ENCODE data around the gene RAN. TPM values are rescaled to one million over a fixed set of nuclear protein-coding genes. Genes with fewer than 3 reads are reported as not detected.

The RAN gene
- total RNA-seq, 1 donor from 2014 or later: 519 TPM

DNA sequence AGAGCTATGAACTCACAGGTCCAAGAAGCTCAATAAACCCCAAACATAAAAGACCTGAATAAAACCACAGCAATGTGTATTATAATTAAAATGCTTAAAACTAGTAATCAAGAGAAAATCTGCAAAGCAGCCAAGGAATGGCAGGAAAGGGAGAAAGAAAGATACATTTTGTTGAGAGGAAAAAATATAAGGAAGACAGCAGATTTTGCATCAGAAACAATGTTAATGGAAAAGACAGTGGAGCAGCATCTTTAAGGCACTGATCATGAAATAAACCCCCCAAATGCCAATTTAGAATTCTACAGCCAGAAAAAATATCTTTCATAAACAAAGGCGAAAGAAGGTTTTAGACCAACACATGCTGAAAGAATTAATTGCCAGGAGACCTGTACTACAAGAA, 39.3 kb downstream of the RAN start:
- peaks cover 12% of the 10 kb centered on the region for H3K27me3 Mint-ChIP-seq (ENCODE audit: low read depth)
- no peak overlapping the region for H3K27ac Mint-ChIP-seq (ENCODE audit: unreplicated experiment)
- peaks cover 3% of the 10 kb centered on the region for H3K4me1 Mint-ChIP-seq (ENCODE audit: low read depth)

GRCh38 chr12:130911933-130912332, 40.1 kb downstream of the RAN start:
- H3K36me3 Mint-ChIP-seq (ENCODE audit: low read depth): no peaks in the 10 kb centered on the region
- no peak for DNase-seq (ENCODE audit: low spot score)
- peaks cover 5% of the 10 kb centered on the region for H3K4me1 Mint-ChIP-seq (ENCODE audit: low read depth)

More for the DNA sequence above, 39.3 kb downstream of the RAN start:
- no peak for DNase-seq (ENCODE audit: low spot score)
- Mint-ChIP-seq H3K4me3 (ENCODE audit: unreplicated experiment) (no peak overlapping the region), H3K36me3 (ENCODE audit: low read depth) (no peaks in the 10 kb centered on the region), H3K9me3 (ENCODE audit: low read depth) (peaks cover 17% of the 10 kb centered on the region)
- no peak for TF ChIP-seq CTCF (IDR thresholded peaks at IDR 0.05)

GRCh38 chr12:130916241-130916911, 44.5 kb downstream of the RAN start:
- Mint-ChIP-seq H3K9me3 (ENCODE audit: low read depth) (peaks cover 11% of the 10 kb centered on the region), H3K27ac (ENCODE audit: unreplicated experiment) (peak overlapping the region; percentile 23), H3K27me3 (ENCODE audit: low read depth) (peaks cover 40% of the 10 kb centered on the region), H3K36me3 (ENCODE audit: low read depth) (no peaks in the 10 kb centered on the region), H3K4me3 (ENCODE audit: unreplicated experiment) (no peak overlapping the region), H3K4me1 (ENCODE audit: low read depth) (peaks cover 5% of the 10 kb centered on the region)
- DNase-seq (ENCODE audit: low spot score): no peak
- TF ChIP-seq CTCF (IDR thresholded peaks at IDR 0.05): peak; percentile 83

More at GRCh38 chr12:130911933-130912332, 40.1 kb downstream of the RAN start:
- Mint-ChIP-seq H3K9me3 (ENCODE audit: low read depth) (peaks cover 17% of the 10 kb centered on the region), H3K4me3 (ENCODE audit: unreplicated experiment) (no peak overlapping the region), H3K27ac (ENCODE audit: unreplicated experiment) (no peak overlapping the region), H3K27me3 (ENCODE audit: low read depth) (peaks cover 19% of the 10 kb centered on the region)
- no peak for TF ChIP-seq CTCF (IDR thresholded peaks at IDR 0.05)

GRCh38 chr12:130917607-130918006, 45.7 kb downstream of the RAN start:
- H3K4me3 Mint-ChIP-seq (ENCODE audit: unreplicated experiment): no peak overlapping the region
- H3K4me1 Mint-ChIP-seq (ENCODE audit: low read depth): peaks cover 5% of the 10 kb centered on the region
- no peak for TF ChIP-seq CTCF (IDR thresholded peaks at IDR 0.05)
- H3K9me3 Mint-ChIP-seq (ENCODE audit: low read depth): no peaks in the 10 kb centered on the region
- no peak overlapping the region for H3K27ac Mint-ChIP-seq (ENCODE audit: unreplicated experiment)
- DNase-seq (ENCODE audit: low spot score): no peak
- peaks cover 40% of the 10 kb centered on the region for H3K27me3 Mint-ChIP-seq (ENCODE audit: low read depth)
- no peaks in the 10 kb centered on the region for H3K36me3 Mint-ChIP-seq (ENCODE audit: low read depth)

GRCh38 chr12:130919086-130919485, 47.2 kb downstream of the RAN start:
- Mint-ChIP-seq H3K36me3 (ENCODE audit: low read depth) (no peaks in the 10 kb centered on the region), H3K4me3 (ENCODE audit: unreplicated experiment) (no peak overlapping the region), H3K9me3 (ENCODE audit: low read depth) (no peaks in the 10 kb centered on the region), H3K4me1 (ENCODE audit: low read depth) (peaks cover 5% of the 10 kb centered on the region), H3K27me3 (ENCODE audit: low read depth) (peaks cover 38% of the 10 kb centered on the region), H3K27ac (ENCODE audit: unreplicated experiment) (no peak overlapping the region)
- TF ChIP-seq CTCF (IDR thresholded peaks at IDR 0.05): no peak
- no peak for DNase-seq (ENCODE audit: low spot score)

Data from chondrocyte (in vitro differentiated cells).